GM12891 (cell line): ENCODE results near the gene RPL26.

Experiments used
- PAX5 ChIP-seq: IDR thresholded peaks from 2 replicates; pipeline ENCODE4 v1.6.1; 2011; ENCODE audit warnings: low read length, moderate library complexity, mild to moderate bottlenecking; ENCODE audit not compliant: insufficient read depth, severe bottlenecking
- POLR2A ChIP-seq: IDR thresholded peaks from 2 replicates; pipeline ENCODE4 v1.6.1; 2011; ENCODE audit warnings: low read depth, low read length, control low read depth
- POLR2AphosphoS5 ChIP-seq: IDR thresholded peaks from 2 replicates; pipeline ENCODE4 v1.6.1; 2011; ENCODE audit warnings: low read depth, low read length, control low read depth
- POU2F2 ChIP-seq: IDR thresholded peaks from 2 replicates; pipeline ENCODE4 v1.6.1; 2011; ENCODE audit warnings: low read depth, mild to moderate bottlenecking, control low read depth, low read length, moderate library complexity
- TAF1 ChIP-seq: IDR thresholded peaks from 2 replicates; pipeline ENCODE4 v1.6.1; 2011; ENCODE audit warnings: low read depth, low read length, control low read depth

GRCh38 chr17:8368193-8368592, 14.8 kb downstream of the RPL26 start:
- TF ChIP-seq POLR2A (no peak), POLR2AphosphoS5 (no peak), POU2F2 (no peak), TAF1 (no peak), PAX5 (no peak)
